Activated CD8-positive, alpha-beta memory T cell treated with anti-CD3 and anti-CD28 coated beads, Interleukin-2, amount 50 U/mL, for 1 hour (primary cell): ENCODE results near the gene NEDD4.
"Not testable (repeated sequence)": the region's sequence is repeated elsewhere in the genome, so short reads cannot be mapped to it uniquely, and the experiment has no call there.

Experiments used
- DNase-seq: peaks from one replicate; pipeline ENCODE4 v3.0.0-alpha.2; 2020; ENCODE audit errors: extremely low read depth

Gene NEDD4

GRCh38 chr15:56004281-56004680 is 10.9 kb upstream of the NEDD4 start:
- DNase-seq = not testable (repeated sequence)

- not testable (repeated sequence) for DNase-seq
These were observed 10.4 kb upstream of the NEDD4 start for GRCh38 chr15:56003777-56004176.

GRCh38 chr15:56003277-56003676 is 9.9 kb upstream of the NEDD4 start:
- DNase-seq = not testable (repeated sequence)

GRCh38 chr15:56001471-56002078 is 8.2 kb upstream of the NEDD4 start:
- DNase-seq = no peak

- DNase-seq = no peak
These were observed 6.2 kb upstream of the NEDD4 start for GRCh38 chr15:55999658-56000057.

GRCh38 chr15:55998478-55998877 is 5.1 kb upstream of the NEDD4 start:
- DNase-seq = no peak

- DNase-seq = no peak
These were observed 570 bp upstream of the NEDD4 start for GRCh38 chr15:55993804-55994560.

GRCh38 chr15:55992769-55993110 is 672 bp downstream of the NEDD4 start:
- no peak for DNase-seq

- no peak for DNase-seq
These were observed 1.3 kb downstream of the NEDD4 start for GRCh38 chr15:55991802-55992768.

- DNase-seq = no peak
These were observed 2.4 kb downstream of the NEDD4 start for GRCh38 chr15:55990998-55991397.

- DNase-seq = no peak
These were observed 2.9 kb downstream of the NEDD4 start for GRCh38 chr15:55990516-55990915.

GRCh38 chr15:55989383-55989782 is 4.0 kb downstream of the NEDD4 start:
- no peak for DNase-seq

GRCh38 chr15:55981582-55982249 is 11.7 kb downstream of the NEDD4 start:
- no peak for DNase-seq

GRCh38 chr15:55980511-55980910 is 12.9 kb downstream of the NEDD4 start:
- no peak for DNase-seq

GRCh38 chr15:55977231-55977630 is 16.2 kb downstream of the NEDD4 start:
- no peak for DNase-seq

GRCh38 chr15:55970286-55970685 is 23.1 kb downstream of the NEDD4 start:
- DNase-seq = no peak

- no peak for DNase-seq
These were observed 23.8 kb downstream of the NEDD4 start for GRCh38 chr15:55969582-55969981.

GRCh38 chr15:55968923-55969322 is 24.5 kb downstream of the NEDD4 start:
- no peak for DNase-seq

GRCh38 chr15:55965091-55965490 is 28.3 kb downstream of the NEDD4 start:
- no peak for DNase-seq

GRCh38 chr15:55960946-55961345 is 32.5 kb downstream of the NEDD4 start:
- no peak for DNase-seq

GRCh38 chr15:55959744-55960447 is 33.5 kb downstream of the NEDD4 start:
- no peak for DNase-seq
